H1 (cell line): ENCODE results near the gene TXNRD3. TPM values are rescaled to one million over a fixed set of nuclear protein-coding genes. Genes with fewer than 3 reads are reported as not detected.

ENCODE experiments used
- ATF3 ChIP-seq: IDR thresholded peaks from 2 replicates; pipeline ENCODE4 v1.6.1; 2011; ENCODE audit warnings: low read depth, mild to moderate bottlenecking, low read length; ENCODE audit not compliant: insufficient read depth
- BCL11A ChIP-seq, 2 experiments: IDR thresholded peaks; one replicate each; pipeline ENCODE4 v1.6.1; 2011; ENCODE audit warnings: low read depth in 2 of 2, low read length in 2 of 2, mild to moderate bottlenecking in 2 of 2
- CBX5 ChIP-seq: fragments of 300-800, 300-1000 bp; sonication (generic); IDR thresholded peaks from 2 replicates; pipeline ENCODE4 v1.7.1; 2016; ENCODE audit warnings: antibody characterized with exemption, low read length, low read depth
- CBX8 ChIP-seq: fragments of 300-800, 300-1000 bp; sonication (generic); IDR thresholded peaks from 2 replicates; pipeline ENCODE4 v1.7.1; 2016; ENCODE audit warnings: low read depth, low read length, borderline replicate concordance
- CHD7 ChIP-seq: fragments of 300-600 bp; sonication (generic); IDR thresholded peaks from 2 replicates; pipeline ENCODE4 v1.7.1; 2012; ENCODE audit warnings: low read length, moderate library complexity, mild to moderate bottlenecking, inconsistent platforms; ENCODE audit not compliant: insufficient replicate concordance
- KDM5A ChIP-seq: fragments of 200-600 bp; IDR thresholded peaks from 2 replicates; pipeline ENCODE4 v1.7.1; 2012; ENCODE audit warnings: mild to moderate bottlenecking, low read length, inconsistent platforms, mixed read lengths
- MAX ChIP-seq: IDR thresholded peaks from 2 replicates; pipeline ENCODE4 v1.6.1; 2012; ENCODE audit warnings: inconsistent platforms
- RFX5 ChIP-seq: IDR thresholded peaks from 2 replicates; pipeline ENCODE4 v1.6.1; 2011; ENCODE audit warnings: low read depth, low read length, improper control_type of control experiment, borderline replicate concordance
- SIN3A ChIP-seq, 2 experiments: IDR thresholded peaks in 1 of 2; conservative IDR thresholded peaks in 1 of 2; 2 replicates each; pipeline ENCODE4 v1.6.1; 2011 to 2012; ENCODE audit warnings: low read length in 2 of 2, improper control_type of control experiment in 1 of 2, low read depth in 1 of 2, mild to moderate bottlenecking in 1 of 2
- SP2 ChIP-seq: IDR thresholded peaks from 2 replicates; pipeline ENCODE4 v1.6.1; 2012; ENCODE audit warnings: mild to moderate bottlenecking, low read length, inconsistent platforms
- SRF ChIP-seq: IDR thresholded peaks from 2 replicates; pipeline ENCODE4 v1.6.1; 2011; ENCODE audit warnings: mild to moderate bottlenecking, low read depth, low read length, moderate library complexity
- polyA plus RNA-seq, 7 experiments: library from polyadenylated mRNA; depleted of rRNA in 3 of 7; stranded (reverse) in 5 of 7; unstranded in 2 of 7; fragments of >200 nt in 5 of 7; fragments of 200-250 nt in 2 of 7; gene quantifications; 1 replicate in 5 of 7; 2 replicates in 1 of 7; 4 replicates in 1 of 7; pipeline versions ENCODE4 v1.2.1 to v1.2.3, GENCODE V29; 2011 to 2013; ENCODE audit warnings: missing spikeins in 2 of 7, mixed read lengths in 2 of 7
- total RNA-seq: library from RNA; stranded (reverse); fragmentation: NEBNext Ultra II Directional; extraction: Animal tissue kit (Norgen Biotek cat#: 25700); gene quantifications from 2 replicates; pipeline ENCODE4 v1.2.1, GENCODE V29; 2021

Gene TXNRD3
- total and polyA plus RNA-seq, 2 of the 8 experiments (the other 6 are each of a cell fraction or from before 2014, with no cell fraction given), result 3.4 to 4.3 TPM

GRCh38 chr3:126636436-126636835, 18.5 kb downstream of the TXNRD3 start (continued):
- TF ChIP-seq CHD7 (no peak), SRF (no peak), CBX8 (no peak), KDM5A (no peak), SIN3A (conservative IDR thresholded peaks at IDR 0.05 in 1 of 2, IDR thresholded peaks at IDR 0.05 in 1 of 2; ENCODE audit: low read depth in 1 of 2, low read length in 2 of 2) (no peak), CBX5 (no peak), RFX5 (no peak), MAX (no peak), BCL11A (IDR thresholded peaks at IDR 0.05; ENCODE audit: low read depth in 2 of 2, low read length in 2 of 2) (no peak), ATF3 (no peak), SP2 (no peak)
